Suprapubic skin (tissue), 3 donors: ENCODE measurements around the gene PRSS22.

Experiments
- CTCF ChIP-seq, 2 donors: fragments of 200-600 bp in 1 of 2; fragments of 450-650 bp in 1 of 2; sonication (generic) in 1 of 2; IDR thresholded peaks; one replicate each; pipeline ENCODE4 v1.5.1; 2016 to 2019; ENCODE audit warnings: antibody characterized with exemption in 2 of 2, mild to moderate bottlenecking in 1 of 2, moderate library complexity in 1 of 2
- POLR2A ChIP-seq, 2 donors: fragments of 450-650 bp; IDR thresholded peaks; one replicate each; pipeline ENCODE4 v1.6.1; 2017; ENCODE audit warnings: antibody characterized with exemption in 2 of 2, mild to moderate bottlenecking in 2 of 2, moderate library complexity in 2 of 2

GRCh38 chr16:2828521-2828840 lies 29.5 kb downstream of the PRSS22 start:
- no peak for TF ChIP-seq CTCF (IDR thresholded peaks at IDR 0.05)
- TF ChIP-seq POLR2A (IDR thresholded peaks at IDR 0.05): no peak
